ENCODE data around the gene CACNB4. TPM values are rescaled to one million over a fixed set of nuclear protein-coding genes. Genes with fewer than 3 reads are reported as not detected.

The CACNB4 gene
- total RNA-seq, 4 donors from 2014 or later, result 0.88 to 4.6 (median 2.6) TPM

- Histone ChIP-seq H3K27me3 (no peaks in the 10 kb centered on the region), H3K27ac (no peak overlapping the region), H3K9me3 (no peaks in the 10 kb centered on the region), H3K4me1 (no peaks in the 10 kb centered on the region), H3K4me3 (no peak overlapping the region), H3K36me3 (no peaks in the 10 kb centered on the region)
- TF ChIP-seq CTCF (IDR thresholded peaks at IDR 0.05), result no peak
- no peak for TF ChIP-seq POLR2A (IDR thresholded peaks at IDR 0.05)
- no peak for DNase-seq
These were observed 196.0 kb downstream of the CACNB4 start for GRCh38 chr2:151902829-151903228.

GRCh38 chr2:151900331-151900730 is 198.5 kb downstream of the CACNB4 start:
- no peaks in the 10 kb centered on the region for H3K4me1 ChIP-seq
- no peak for DNase-seq
- no peak for TF ChIP-seq POLR2A (IDR thresholded peaks at IDR 0.05)
- no peaks in the 10 kb centered on the region for H3K27me3 ChIP-seq
- no peaks in the 10 kb centered on the region for H3K9me3 ChIP-seq
- no peaks in the 10 kb centered on the region for H3K36me3 ChIP-seq
- no peak overlapping the region for H3K27ac ChIP-seq
- no peak overlapping the region for H3K4me3 ChIP-seq

GRCh38 chr2:151899156-151899555 is 199.7 kb downstream of the CACNB4 start:
- TF ChIP-seq POLR2A (IDR thresholded peaks at IDR 0.05) (no peak), CTCF (IDR thresholded peaks at IDR 0.05) (no peak)
- H3K27me3 ChIP-seq, result no peaks in the 10 kb centered on the region

GRCh38 chr2:151891566-151892194 is 207.2 kb downstream of the CACNB4 start:
- TF ChIP-seq CTCF (IDR thresholded peaks at IDR 0.05) (peak in 1 of 6 experiments; percentile 10), POLR2A (IDR thresholded peaks at IDR 0.05) (no peak)
- no peak for DNase-seq

More at GRCh38 chr2:151899156-151899555, 199.7 kb downstream of the CACNB4 start:
- DNase-seq, result no peak
- Histone ChIP-seq H3K4me1 (no peaks in the 10 kb centered on the region), H3K27ac (no peak overlapping the region), H3K9me3 (no peaks in the 10 kb centered on the region), H3K36me3 (no peaks in the 10 kb centered on the region), H3K4me3 (no peak overlapping the region)

GRCh38 chr2:151887164-151887563 is 211.7 kb downstream of the CACNB4 start:
- no peak for DNase-seq
- Histone ChIP-seq H3K4me1 (no peaks in the 10 kb centered on the region), H3K4me3 (no peak overlapping the region), H3K27ac (no peak overlapping the region), H3K36me3 (no peaks in the 10 kb centered on the region), H3K9me3 (no peaks in the 10 kb centered on the region), H3K27me3 (no peaks in the 10 kb centered on the region)
- TF ChIP-seq CTCF (IDR thresholded peaks at IDR 0.05) (no peak), POLR2A (IDR thresholded peaks at IDR 0.05) (no peak)

More at GRCh38 chr2:151891566-151892194, 207.2 kb downstream of the CACNB4 start:
- no peak overlapping the region for H3K27ac ChIP-seq
- no peaks in the 10 kb centered on the region for H3K4me1 ChIP-seq
- no peaks in the 10 kb centered on the region for H3K9me3 ChIP-seq
- no peaks in the 10 kb centered on the region for H3K36me3 ChIP-seq
- no peaks in the 10 kb centered on the region for H3K27me3 ChIP-seq
- peak overlapping the region in 1 of 4 donors; percentile 33 for H3K4me3 ChIP-seq

GRCh38 chr2:151886241-151886640 is 212.6 kb downstream of the CACNB4 start:
- Histone ChIP-seq H3K27me3 (no peaks in the 10 kb centered on the region), H3K9me3 (no peaks in the 10 kb centered on the region), H3K27ac (no peak overlapping the region), H3K36me3 (no peaks in the 10 kb centered on the region), H3K4me1 (no peaks in the 10 kb centered on the region), H3K4me3 (no peak overlapping the region)
- no peak for DNase-seq
- no peak for TF ChIP-seq POLR2A (IDR thresholded peaks at IDR 0.05)
- TF ChIP-seq CTCF (IDR thresholded peaks at IDR 0.05), result no peak
